ENCODE results near the gene HNRNPUL2. TPM values are rescaled to one million over a fixed set of nuclear protein-coding genes. Genes with fewer than 3 reads are reported as not detected.

HNRNPUL2 gene
- total and polyA plus RNA-seq, 9 of the 15 experiments (the other 6 are each of a cell fraction or from before 2014, with no cell fraction given): 0.89 to 44.3 (median 15.2) TPM

DNA sequence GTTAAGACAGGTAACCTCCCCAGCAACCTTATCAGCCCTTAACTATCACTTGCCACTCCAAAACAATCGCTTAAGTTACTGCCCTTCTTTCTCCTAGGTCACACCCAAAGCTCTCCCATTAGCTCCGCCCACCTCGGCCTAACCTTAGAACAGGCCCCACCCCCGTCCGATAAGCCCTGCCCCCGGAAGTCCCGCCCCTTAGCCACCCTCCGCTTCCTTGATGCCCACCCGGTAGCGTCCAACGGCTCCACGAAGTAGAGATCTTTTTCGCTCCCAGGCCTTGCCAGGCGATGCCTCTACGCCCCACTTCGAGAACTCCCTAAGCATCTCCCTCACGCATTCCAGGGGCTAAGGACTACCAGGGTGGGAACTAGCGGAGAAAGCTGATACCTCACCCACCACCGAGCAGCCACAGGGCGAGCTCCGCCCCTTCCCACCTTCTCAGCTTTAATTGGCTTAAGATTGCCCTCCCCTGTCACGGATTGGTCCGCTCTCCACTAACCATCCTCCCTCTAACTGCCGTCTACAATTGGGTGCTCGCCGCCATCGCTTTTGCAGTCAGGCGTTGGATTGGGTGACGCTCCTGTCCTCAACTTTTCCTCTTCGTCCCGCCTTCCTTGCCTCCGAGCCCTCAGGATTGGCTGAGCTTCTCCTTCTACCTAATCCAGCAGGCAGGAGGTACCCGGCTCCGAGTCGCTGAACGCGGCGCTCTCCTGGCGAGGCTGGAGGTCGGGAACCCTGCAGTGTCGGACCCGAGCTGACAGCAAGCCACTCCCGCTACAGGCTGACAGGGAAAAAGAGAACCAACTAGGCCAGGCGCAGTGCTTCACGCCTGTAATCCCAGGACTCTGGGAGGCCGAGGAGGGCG is 26.7 kb upstream of the HNRNPUL2 start, which contains the start of gene ZBTB3 (continued):
- TF ChIP-seq ILK (tag; IDR thresholded peaks at IDR 0.05; ENCODE audit: borderline replicate concordance, low read depth) (no peak), FUS (optimal IDR thresholded peaks at IDR 0.05; ENCODE audit: low read depth, low read length) (no peak), ZNF780A (CRISPR knock-in tag; IDR thresholded peaks at IDR 0.05) (no peak), CHD1 (IDR thresholded peaks at IDR 0.05; ENCODE audit: low read length) (no peak), ZNF165 (CRISPR knock-in tag; IDR thresholded peaks at IDR 0.05; ENCODE audit: borderline replicate concordance) (no peak), PML (IDR thresholded peaks at IDR 0.05; ENCODE audit: low read length) (peak; percentile 92), ZNF445 (CRISPR knock-in tag; IDR thresholded peaks at IDR 0.05; ENCODE audit: low read depth) (no peak), YBX1 (IDR thresholded peaks at IDR 0.05) (no peak), PHTF2 (CRISPR knock-in tag; IDR thresholded peaks at IDR 0.05) (no peak)
- TF ChIP-seq, protein P1, sequence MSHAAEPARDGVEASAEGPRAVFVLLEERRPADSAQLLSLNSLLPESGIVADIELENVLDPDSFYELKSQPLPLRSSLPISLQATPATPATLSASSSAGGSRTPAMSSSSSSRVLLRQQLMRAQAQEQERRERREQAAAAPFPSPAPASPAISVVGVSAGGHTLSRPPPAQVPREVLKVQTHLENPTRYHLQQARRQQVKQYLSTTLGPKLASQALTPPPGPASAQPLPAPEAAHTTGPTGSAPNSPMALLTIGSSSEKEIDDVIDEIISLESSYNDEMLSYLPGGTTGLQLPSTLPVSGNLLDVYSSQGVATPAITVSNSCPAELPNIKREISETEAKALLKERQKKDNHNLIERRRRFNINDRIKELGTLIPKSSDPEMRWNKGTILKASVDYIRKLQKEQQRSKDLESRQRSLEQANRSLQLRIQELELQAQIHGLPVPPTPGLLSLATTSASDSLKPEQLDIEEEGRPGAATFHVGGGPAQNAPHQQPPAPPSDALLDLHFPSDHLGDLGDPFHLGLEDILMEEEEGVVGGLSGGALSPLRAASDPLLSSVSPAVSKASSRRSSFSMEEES (CRISPR knock-in tag; IDR thresholded peaks at IDR 0.05): no peak
- TF ChIP-seq, protein P2, sequence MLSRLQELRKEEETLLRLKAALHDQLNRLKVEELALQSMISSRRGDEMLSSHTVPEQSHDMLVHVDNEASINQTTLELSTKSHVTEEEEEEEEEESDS (CRISPR knock-in tag; IDR thresholded peaks at IDR 0.05): no peak
- TF ChIP-seq, protein P3, sequence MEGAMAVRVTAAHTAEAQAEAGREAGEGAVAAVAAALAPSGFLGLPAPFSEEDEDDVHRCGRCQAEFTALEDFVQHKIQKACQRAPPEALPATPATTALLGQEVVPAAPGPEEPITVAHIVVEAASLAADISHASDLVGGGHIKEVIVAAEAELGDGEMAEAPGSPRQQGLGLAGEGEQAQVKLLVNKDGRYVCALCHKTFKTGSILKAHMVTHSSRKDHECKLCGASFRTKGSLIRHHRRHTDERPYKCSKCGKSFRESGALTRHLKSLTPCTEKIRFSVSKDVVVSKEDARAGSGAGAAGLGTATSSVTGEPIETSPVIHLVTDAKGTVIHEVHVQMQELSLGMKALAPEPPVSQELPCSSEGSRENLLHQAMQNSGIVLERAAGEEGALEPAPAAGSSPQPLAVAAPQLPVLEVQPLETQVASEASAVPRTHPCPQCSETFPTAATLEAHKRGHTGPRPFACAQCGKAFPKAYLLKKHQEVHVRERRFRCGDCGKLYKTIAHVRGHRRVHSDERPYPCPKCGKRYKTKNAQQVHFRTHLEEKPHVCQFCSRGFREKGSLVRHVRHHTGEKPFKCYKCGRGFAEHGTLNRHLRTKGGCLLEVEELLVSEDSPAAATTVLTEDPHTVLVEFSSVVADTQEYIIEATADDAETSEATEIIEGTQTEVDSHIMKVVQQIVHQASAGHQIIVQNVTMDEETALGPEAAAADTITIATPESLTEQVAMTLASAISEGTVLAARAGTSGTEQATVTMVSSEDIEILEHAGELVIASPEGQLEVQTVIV (CRISPR knock-in tag; IDR thresholded peaks at IDR 0.05; ENCODE audit: borderline replicate concordance): no peak
- TF ChIP-seq, protein P4, sequence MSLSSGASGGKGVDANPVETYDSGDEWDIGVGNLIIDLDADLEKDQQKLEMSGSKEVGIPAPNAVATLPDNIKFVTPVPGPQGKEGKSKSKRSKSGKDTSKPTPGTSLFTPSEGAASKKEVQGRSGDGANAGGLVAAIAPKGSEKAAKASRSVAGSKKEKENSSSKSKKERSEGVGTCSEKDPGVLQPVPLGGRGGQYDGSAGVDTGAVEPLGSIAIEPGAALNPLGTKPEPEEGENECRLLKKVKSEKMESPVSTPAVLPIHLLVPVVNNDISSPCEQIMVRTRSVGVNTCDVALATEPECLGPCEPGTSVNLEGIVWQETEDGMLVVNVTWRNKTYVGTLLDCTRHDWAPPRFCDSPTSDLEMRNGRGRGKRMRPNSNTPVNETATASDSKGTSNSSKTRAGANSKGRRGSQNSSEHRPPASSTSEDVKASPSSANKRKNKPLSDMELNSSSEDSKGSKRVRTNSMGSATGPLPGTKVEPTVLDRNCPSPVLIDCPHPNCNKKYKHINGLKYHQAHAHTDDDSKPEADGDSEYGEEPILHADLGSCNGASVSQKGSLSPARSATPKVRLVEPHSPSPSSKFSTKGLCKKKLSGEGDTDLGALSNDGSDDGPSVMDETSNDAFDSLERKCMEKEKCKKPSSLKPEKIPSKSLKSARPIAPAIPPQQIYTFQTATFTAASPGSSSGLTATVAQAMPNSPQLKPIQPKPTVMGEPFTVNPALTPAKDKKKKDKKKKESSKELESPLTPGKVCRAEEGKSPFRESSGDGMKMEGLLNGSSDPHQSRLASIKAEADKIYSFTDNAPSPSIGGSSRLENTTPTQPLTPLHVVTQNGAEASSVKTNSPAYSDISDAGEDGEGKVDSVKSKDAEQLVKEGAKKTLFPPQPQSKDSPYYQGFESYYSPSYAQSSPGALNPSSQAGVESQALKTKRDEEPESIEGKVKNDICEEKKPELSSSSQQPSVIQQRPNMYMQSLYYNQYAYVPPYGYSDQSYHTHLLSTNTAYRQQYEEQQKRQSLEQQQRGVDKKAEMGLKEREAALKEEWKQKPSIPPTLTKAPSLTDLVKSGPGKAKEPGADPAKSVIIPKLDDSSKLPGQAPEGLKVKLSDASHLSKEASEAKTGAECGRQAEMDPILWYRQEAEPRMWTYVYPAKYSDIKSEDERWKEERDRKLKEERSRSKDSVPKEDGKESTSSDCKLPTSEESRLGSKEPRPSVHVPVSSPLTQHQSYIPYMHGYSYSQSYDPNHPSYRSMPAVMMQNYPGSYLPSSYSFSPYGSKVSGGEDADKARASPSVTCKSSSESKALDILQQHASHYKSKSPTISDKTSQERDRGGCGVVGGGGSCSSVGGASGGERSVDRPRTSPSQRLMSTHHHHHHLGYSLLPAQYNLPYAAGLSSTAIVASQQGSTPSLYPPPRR (CRISPR knock-in tag; IDR thresholded peaks at IDR 0.05; ENCODE audit: borderline replicate concordance): no peak
- TF ChIP-seq, protein P5, sequence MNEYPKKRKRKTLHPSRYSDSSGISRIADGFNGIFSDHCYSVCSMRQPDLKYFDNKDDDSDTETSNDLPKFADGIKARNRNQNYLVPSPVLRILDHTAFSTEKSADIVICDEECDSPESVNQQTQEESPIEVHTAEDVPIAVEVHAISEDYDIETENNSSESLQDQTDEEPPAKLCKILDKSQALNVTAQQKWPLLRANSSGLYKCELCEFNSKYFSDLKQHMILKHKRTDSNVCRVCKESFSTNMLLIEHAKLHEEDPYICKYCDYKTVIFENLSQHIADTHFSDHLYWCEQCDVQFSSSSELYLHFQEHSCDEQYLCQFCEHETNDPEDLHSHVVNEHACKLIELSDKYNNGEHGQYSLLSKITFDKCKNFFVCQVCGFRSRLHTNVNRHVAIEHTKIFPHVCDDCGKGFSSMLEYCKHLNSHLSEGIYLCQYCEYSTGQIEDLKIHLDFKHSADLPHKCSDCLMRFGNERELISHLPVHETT (CRISPR knock-in tag; conservative IDR thresholded peaks at IDR 0.05 in 1 of 2, IDR thresholded peaks at IDR 0.05 in 1 of 2): no peak
